GM23338 (cell line): ENCODE measurements around the gene CNMD. TPM values are rescaled to one million over a fixed set of nuclear protein-coding genes. Genes with fewer than 3 reads are reported as not detected.

Source experiments
- ATAC-seq: fragments of 200-7000 bp; cut with Tn5 transposase; 3 replicates; pipeline ENCODE4 v1.9.1; 2020
- DNase-seq: peaks from one replicate; pipeline ENCODE4 v3.0.0-alpha.2; 2015; ENCODE audit warnings: low spot score
- H2AFZ ChIP-seq: fragments of 200-600 bp; sonication (generic); 2 replicates; pipeline ENCODE4 v1.8.0; 2016; ENCODE audit warnings: antibody characterized with exemption, mild to moderate bottlenecking, moderate library complexity
- H3F3A ChIP-seq: fragments of 200-600 bp; sonication (generic); replicated peaks from 2 replicates; pipeline ENCODE4 v1.8.0; 2017; ENCODE audit warnings: antibody characterized with exemption, mixed run types, low read depth
- H3K27ac ChIP-seq: fragments of 200-600 bp; sonication (generic); 2 replicates; pipeline ENCODE4 v1.6.1; 2016; ENCODE audit warnings: low read depth
- H3K27me3 ChIP-seq: fragments of 200-600 bp; sonication (generic); 2 replicates; pipeline ENCODE4 v1.8.0; 2016; ENCODE audit warnings: mild to moderate bottlenecking, mixed run types, moderate library complexity; ENCODE audit not compliant: insufficient read depth
- H3K36me3 ChIP-seq: fragments of 200-600 bp; sonication (generic); 2 replicates; pipeline ENCODE4 v1.8.0; 2016; ENCODE audit warnings: mild to moderate bottlenecking; ENCODE audit not compliant: insufficient read depth
- H3K4me1 ChIP-seq: fragments of 200-600 bp; sonication (generic); 2 replicates; pipeline ENCODE4 v1.8.0; 2016; ENCODE audit warnings: mild to moderate bottlenecking, moderate library complexity; ENCODE audit not compliant: insufficient read depth
- H3K4me2 ChIP-seq: fragments of 200-600 bp; sonication (generic); 2 replicates; pipeline ENCODE4 v1.7.1; 2017; ENCODE audit warnings: mixed run types
- H3K4me3 ChIP-seq: fragments of 200-600 bp; sonication (generic); 2 replicates; pipeline ENCODE4 v1.6.1; 2016; ENCODE audit warnings: mixed run types
- H3K79me2 ChIP-seq: fragments of 200-600 bp; sonication (generic); replicated peaks from 2 replicates; pipeline ENCODE4 v1.8.0; 2017; ENCODE audit warnings: mild to moderate bottlenecking; ENCODE audit not compliant: insufficient read depth
- H3K9me2 ChIP-seq: fragments of 200-600 bp; sonication (generic); 2 replicates; pipeline ENCODE4 v1.8.0; 2017; ENCODE audit not compliant: insufficient read depth
- H4K20me1 ChIP-seq: fragments of 200-600 bp; sonication (generic); replicated peaks from 2 replicates; pipeline ENCODE4 v1.8.0; 2017; ENCODE audit warnings: mild to moderate bottlenecking; ENCODE audit not compliant: insufficient read depth
- H3K27ac Mint-ChIP-seq: 2 replicates; pipeline ENCODE4 v1.8.0; 2020; ENCODE audit warnings: inconsistent platforms, mild to moderate bottlenecking, moderate library complexity, mixed read lengths
- H3K27me3 Mint-ChIP-seq: 3 replicates; pipeline ENCODE4 v1.8.0; 2022; ENCODE audit warnings: low read depth, mild to moderate bottlenecking, moderate library complexity, mixed read lengths, inconsistent platforms; ENCODE audit not compliant: insufficient read depth, poor library complexity
- H3K36me3 Mint-ChIP-seq: 3 replicates; pipeline ENCODE4 v1.8.0; 2021; ENCODE audit warnings: low read depth, mild to moderate bottlenecking, inconsistent platforms, moderate library complexity, mixed read lengths
- H3K4me1 Mint-ChIP-seq: 3 replicates; pipeline ENCODE4 v1.8.0; 2020; ENCODE audit warnings: mild to moderate bottlenecking, inconsistent platforms, mixed read lengths
- H3K4me3 Mint-ChIP-seq: 3 replicates; pipeline ENCODE4 v1.8.0; 2021; ENCODE audit warnings: moderate library complexity, mild to moderate bottlenecking, inconsistent platforms, mixed read lengths
- H3K9me3 Mint-ChIP-seq: 3 replicates; pipeline ENCODE4 v1.8.0; 2020; ENCODE audit warnings: moderate library complexity, mild to moderate bottlenecking, inconsistent platforms, mixed read lengths
- CREB1 ChIP-seq: fragments of 250-450 bp; sonication (Bioruptor Pico); IDR thresholded peaks from 2 replicates; pipeline ENCODE4 v1.5.0; 2020; ENCODE audit warnings: low read depth, mild to moderate bottlenecking, moderate library complexity
- EZH2 ChIP-seq: fragments of 200-600 bp; sonication (generic); IDR thresholded peaks from one replicate; pipeline ENCODE4 v1.8.0; 2017; ENCODE audit warnings: antibody characterized with exemption, mild to moderate bottlenecking, low read depth; ENCODE audit not compliant: unreplicated experiment
- EZH2phosphoT487 ChIP-seq: fragments of 200-600 bp; sonication (generic); IDR thresholded peaks from one replicate; pipeline ENCODE4 v1.8.1; 2018; ENCODE audit warnings: antibody characterized with exemption; ENCODE audit not compliant: unreplicated experiment
- JUNB ChIP-seq: IDR thresholded peaks from one replicate; pipeline ENCODE4 v1.6.1; 2016; ENCODE audit warnings: antibody characterized with exemption; ENCODE audit not compliant: unreplicated experiment
- NANOG ChIP-seq: IDR thresholded peaks from 2 replicates; pipeline ENCODE4 v1.6.1; 2016; ENCODE audit warnings: antibody characterized with exemption, borderline replicate concordance
- POLR2AphosphoS5 ChIP-seq: IDR thresholded peaks from 2 replicates; pipeline ENCODE4 v1.6.1; 2016; ENCODE audit warnings: antibody characterized with exemption, low read depth
- STAT1 ChIP-seq: IDR thresholded peaks from one replicate; pipeline ENCODE4 v1.6.1; 2016; ENCODE audit warnings: antibody characterized with exemption; ENCODE audit not compliant: unreplicated experiment
- ZNF114 ChIP-seq: fragments of 250-450 bp; sonication (Bioruptor Pico); IDR thresholded peaks from 2 replicates; pipeline ENCODE4 v1.5.0; 2020; ENCODE audit warnings: mild to moderate bottlenecking, moderate library complexity
- ZNF331 ChIP-seq: fragments of 250-450 bp; sonication (Bioruptor Pico); IDR thresholded peaks from 2 replicates; pipeline ENCODE4 v1.5.0; 2020; ENCODE audit warnings: low read depth, mild to moderate bottlenecking, moderate library complexity
- polyA plus RNA-seq: library from polyadenylated mRNA; unstranded; fragments of >200 nt; fragmentation: Nextera tagmentation; extraction: Ambion mirVana; gene quantifications from 2 replicates; pipeline ENCODE4 v1.2.1, GENCODE V29; 2016
- total RNA-seq: library from RNA; depleted of rRNA; stranded (reverse); fragments of >200 nt; shearing (Covaris generic); gene quantifications from 2 replicates; pipeline ENCODE4 v1.2.3, GENCODE V29; 2014
- TF ChIP-seq, protein P1 (sequence below): fragments of 250-450 bp; sonication (Bioruptor Pico); IDR thresholded peaks from 2 replicates; pipeline ENCODE4 v1.5.0; 2020; ENCODE audit warnings: mild to moderate bottlenecking, moderate library complexity
- TF ChIP-seq, protein P2 (sequence below), 2 experiments: fragments of 200-600 bp in 1 of 2; sonication (generic) in 1 of 2; conservative IDR thresholded peaks; 2 replicates each; pipeline versions ENCODE4 v1.5.1 to v1.6.1; 2016 to 2017; ENCODE audit warnings: antibody characterized with exemption in 2 of 2, low read depth in 2 of 2, mild to moderate bottlenecking in 2 of 2, moderate library complexity in 1 of 2
- TF ChIP-seq, protein P3 (sequence below): IDR thresholded peaks from one replicate; pipeline ENCODE4 v1.6.1; 2018; ENCODE audit warnings: antibody characterized with exemption; ENCODE audit not compliant: unreplicated experiment
- TF ChIP-seq, protein P4 (sequence below): IDR thresholded peaks from 2 replicates; pipeline ENCODE4 v1.6.1; 2016; ENCODE audit warnings: antibody characterized with exemption

CNMD gene
- total and polyA plus RNA-seq, 2 experiments from 2014 or later = 141 to 207 TPM

DNA sequence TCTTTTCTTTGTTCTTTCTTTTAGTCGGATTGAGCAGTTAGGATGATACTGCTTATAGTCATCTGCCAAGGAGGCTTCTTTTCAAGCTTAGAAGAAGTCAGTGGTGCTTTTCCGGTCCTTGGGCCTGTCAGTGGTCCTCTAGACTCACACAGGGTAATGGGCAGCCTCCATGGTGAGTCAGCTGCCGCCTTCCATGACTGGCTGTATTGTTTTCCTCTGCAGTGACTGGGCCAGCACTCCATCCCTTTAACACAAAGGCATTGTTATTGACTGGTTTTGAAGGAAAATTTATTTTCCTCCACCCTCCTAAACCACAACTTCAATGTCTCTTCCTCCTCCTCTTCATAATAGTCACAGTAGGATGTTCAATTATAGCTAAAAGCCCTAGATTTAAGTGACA is 47.1 kb upstream of the CNMD start:
- Histone ChIP-seq H3K9me2 (peaks cover 5% of the 10 kb centered on the region; the same call in 1 of the 2 replicates), H3K79me2 (no peaks in the 10 kb centered on the region), H3K27ac (no peak overlapping the region), H3F3A (no peaks in the 10 kb centered on the region), H3K27me3 (no peaks in the 10 kb centered on the region), H2AFZ (0 out of 2 replicates have a peak overlapping the region, but pooled peaks have one; percentile 43), H3K36me3 (no peaks in the 10 kb centered on the region), H4K20me1 (no peaks in the 10 kb centered on the region), H3K4me3 (no peak overlapping the region), H3K4me1 (peaks cover 16% of the 10 kb centered on the region), H3K4me2 (no peak overlapping the region)
- Mint-ChIP-seq H3K27me3 (peaks cover 5% of the 10 kb centered on the region), H3K9me3 (no peaks in the 10 kb centered on the region), H3K4me1 (peaks cover 15% of the 10 kb centered on the region), H3K27ac (no peak overlapping the region), H3K36me3 (no peaks in the 10 kb centered on the region), H3K4me3 (no peak overlapping the region)
- TF ChIP-seq, protein P1, sequence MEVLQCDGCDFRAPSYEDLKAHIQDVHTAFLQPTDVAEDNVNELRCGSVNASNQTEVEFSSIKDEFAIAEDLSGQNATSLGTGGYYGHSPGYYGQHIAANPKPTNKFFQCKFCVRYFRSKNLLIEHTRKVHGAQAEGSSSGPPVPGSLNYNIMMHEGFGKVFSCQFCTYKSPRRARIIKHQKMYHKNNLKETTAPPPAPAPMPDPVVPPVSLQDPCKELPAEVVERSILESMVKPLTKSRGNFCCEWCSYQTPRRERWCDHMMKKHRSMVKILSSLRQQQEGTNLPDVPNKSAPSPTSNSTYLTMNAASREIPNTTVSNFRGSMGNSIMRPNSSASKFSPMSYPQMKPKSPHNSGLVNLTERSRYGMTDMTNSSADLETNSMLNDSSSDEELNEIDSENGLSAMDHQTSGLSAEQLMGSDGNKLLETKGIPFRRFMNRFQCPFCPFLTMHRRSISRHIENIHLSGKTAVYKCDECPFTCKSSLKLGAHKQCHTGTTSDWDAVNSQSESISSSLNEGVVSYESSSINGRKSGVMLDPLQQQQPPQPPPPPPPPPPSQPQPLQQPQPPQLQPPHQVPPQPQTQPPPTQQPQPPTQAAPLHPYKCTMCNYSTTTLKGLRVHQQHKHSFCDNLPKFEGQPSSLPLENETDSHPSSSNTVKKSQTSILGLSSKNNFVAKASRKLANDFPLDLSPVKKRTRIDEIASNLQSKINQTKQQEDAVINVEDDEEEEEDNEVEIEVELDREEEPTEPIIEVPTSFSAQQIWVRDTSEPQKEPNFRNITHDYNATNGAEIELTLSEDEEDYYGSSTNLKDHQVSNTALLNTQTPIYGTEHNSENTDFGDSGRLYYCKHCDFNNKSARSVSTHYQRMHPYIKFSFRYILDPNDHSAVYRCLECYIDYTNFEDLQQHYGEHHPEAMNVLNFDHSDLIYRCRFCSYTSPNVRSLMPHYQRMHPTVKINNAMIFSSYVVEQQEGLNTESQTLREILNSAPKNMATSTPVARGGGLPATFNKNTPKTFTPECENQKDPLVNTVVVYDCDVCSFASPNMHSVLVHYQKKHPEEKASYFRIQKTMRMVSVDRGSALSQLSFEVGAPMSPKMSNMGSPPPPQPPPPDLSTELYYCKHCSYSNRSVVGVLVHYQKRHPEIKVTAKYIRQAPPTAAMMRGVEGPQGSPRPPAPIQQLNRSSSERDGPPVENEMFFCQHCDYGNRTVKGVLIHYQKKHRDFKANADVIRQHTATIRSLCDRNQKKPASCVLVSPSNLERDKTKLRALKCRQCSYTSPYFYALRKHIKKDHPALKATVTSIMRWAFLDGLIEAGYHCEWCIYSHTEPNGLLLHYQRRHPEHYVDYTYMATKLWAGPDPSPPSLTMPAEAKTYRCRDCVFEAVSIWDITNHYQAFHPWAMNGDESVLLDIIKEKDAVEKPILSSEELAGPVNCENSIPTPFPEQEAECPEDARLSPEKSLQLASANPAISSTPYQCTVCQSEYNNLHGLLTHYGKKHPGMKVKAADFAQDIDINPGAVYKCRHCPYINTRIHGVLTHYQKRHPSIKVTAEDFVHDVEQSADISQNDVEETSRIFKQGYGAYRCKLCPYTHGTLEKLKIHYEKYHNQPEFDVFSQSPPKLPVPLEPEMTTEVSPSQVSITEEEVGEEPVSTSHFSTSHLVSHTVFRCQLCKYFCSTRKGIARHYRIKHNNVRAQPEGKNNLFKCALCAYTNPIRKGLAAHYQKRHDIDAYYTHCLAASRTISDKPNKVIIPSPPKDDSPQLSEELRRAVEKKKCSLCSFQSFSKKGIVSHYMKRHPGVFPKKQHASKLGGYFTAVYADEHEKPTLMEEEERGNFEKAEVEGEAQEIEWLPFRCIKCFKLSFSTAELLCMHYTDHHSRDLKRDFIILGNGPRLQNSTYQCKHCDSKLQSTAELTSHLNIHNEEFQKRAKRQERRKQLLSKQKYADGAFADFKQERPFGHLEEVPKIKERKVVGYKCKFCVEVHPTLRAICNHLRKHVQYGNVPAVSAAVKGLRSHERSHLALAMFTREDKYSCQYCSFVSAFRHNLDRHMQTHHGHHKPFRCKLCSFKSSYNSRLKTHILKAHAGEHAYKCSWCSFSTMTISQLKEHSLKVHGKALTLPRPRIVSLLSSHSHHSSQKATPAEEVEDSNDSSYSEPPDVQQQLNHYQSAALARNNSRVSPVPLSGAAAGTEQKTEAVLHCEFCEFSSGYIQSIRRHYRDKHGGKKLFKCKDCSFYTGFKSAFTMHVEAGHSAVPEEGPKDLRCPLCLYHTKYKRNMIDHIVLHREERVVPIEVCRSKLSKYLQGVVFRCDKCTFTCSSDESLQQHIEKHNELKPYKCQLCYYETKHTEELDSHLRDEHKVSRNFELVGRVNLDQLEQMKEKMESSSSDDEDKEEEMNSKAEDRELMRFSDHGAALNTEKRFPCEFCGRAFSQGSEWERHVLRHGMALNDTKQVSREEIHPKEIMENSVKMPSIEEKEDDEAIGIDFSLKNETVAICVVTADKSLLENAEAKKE (CRISPR knock-in tag) = no peak
- TF ChIP-seq, protein P2, sequence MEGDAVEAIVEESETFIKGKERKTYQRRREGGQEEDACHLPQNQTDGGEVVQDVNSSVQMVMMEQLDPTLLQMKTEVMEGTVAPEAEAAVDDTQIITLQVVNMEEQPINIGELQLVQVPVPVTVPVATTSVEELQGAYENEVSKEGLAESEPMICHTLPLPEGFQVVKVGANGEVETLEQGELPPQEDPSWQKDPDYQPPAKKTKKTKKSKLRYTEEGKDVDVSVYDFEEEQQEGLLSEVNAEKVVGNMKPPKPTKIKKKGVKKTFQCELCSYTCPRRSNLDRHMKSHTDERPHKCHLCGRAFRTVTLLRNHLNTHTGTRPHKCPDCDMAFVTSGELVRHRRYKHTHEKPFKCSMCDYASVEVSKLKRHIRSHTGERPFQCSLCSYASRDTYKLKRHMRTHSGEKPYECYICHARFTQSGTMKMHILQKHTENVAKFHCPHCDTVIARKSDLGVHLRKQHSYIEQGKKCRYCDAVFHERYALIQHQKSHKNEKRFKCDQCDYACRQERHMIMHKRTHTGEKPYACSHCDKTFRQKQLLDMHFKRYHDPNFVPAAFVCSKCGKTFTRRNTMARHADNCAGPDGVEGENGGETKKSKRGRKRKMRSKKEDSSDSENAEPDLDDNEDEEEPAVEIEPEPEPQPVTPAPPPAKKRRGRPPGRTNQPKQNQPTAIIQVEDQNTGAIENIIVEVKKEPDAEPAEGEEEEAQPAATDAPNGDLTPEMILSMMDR (conservative IDR thresholded peaks at IDR 0.05; ENCODE audit: low read depth in 2 of 2) = no peak
- TF ChIP-seq, protein P3, sequence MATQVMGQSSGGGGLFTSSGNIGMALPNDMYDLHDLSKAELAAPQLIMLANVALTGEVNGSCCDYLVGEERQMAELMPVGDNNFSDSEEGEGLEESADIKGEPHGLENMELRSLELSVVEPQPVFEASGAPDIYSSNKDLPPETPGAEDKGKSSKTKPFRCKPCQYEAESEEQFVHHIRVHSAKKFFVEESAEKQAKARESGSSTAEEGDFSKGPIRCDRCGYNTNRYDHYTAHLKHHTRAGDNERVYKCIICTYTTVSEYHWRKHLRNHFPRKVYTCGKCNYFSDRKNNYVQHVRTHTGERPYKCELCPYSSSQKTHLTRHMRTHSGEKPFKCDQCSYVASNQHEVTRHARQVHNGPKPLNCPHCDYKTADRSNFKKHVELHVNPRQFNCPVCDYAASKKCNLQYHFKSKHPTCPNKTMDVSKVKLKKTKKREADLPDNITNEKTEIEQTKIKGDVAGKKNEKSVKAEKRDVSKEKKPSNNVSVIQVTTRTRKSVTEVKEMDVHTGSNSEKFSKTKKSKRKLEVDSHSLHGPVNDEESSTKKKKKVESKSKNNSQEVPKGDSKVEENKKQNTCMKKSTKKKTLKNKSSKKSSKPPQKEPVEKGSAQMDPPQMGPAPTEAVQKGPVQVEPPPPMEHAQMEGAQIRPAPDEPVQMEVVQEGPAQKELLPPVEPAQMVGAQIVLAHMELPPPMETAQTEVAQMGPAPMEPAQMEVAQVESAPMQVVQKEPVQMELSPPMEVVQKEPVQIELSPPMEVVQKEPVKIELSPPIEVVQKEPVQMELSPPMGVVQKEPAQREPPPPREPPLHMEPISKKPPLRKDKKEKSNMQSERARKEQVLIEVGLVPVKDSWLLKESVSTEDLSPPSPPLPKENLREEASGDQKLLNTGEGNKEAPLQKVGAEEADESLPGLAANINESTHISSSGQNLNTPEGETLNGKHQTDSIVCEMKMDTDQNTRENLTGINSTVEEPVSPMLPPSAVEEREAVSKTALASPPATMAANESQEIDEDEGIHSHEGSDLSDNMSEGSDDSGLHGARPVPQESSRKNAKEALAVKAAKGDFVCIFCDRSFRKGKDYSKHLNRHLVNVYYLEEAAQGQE = no peak
- TF ChIP-seq, protein P4, sequence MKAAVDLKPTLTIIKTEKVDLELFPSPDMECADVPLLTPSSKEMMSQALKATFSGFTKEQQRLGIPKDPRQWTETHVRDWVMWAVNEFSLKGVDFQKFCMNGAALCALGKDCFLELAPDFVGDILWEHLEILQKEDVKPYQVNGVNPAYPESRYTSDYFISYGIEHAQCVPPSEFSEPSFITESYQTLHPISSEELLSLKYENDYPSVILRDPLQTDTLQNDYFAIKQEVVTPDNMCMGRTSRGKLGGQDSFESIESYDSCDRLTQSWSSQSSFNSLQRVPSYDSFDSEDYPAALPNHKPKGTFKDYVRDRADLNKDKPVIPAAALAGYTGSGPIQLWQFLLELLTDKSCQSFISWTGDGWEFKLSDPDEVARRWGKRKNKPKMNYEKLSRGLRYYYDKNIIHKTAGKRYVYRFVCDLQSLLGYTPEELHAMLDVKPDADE = no peak
- no peak for TF ChIP-seq STAT1
- no peak for TF ChIP-seq CREB1 (CRISPR knock-in tag)
- TF ChIP-seq POLR2AphosphoS5 = no peak
- TF ChIP-seq JUNB = no peak
- TF ChIP-seq EZH2 = no peak
- no peak for TF ChIP-seq ZNF331 (CRISPR knock-in tag)
- no peak for TF ChIP-seq NANOG
- no peak for TF ChIP-seq ZNF114 (CRISPR knock-in tag)
- TF ChIP-seq EZH2phosphoT487 = no peak
- DNase-seq (no peak), ATAC-seq (no peak)
